Stimulated activated CD8-positive, alpha-beta memory T cell treated with anti-CD3 and anti-CD28 coated beads, Interleukin-15, amount 100 ng/mL, for 48 hours (primary cell): ENCODE results near the gene CEP290.
"Not testable (repeated sequence)": the region's sequence is repeated elsewhere in the genome, so short reads cannot be mapped to it uniquely, and the experiment has no call there.

Experiments
- DNase-seq, 2 donors: peaks; one replicate each; pipeline ENCODE4 v3.0.0-alpha.2; 2020; ENCODE audit warnings: low read depth in 2 of 2

The CEP290 gene

GRCh38 chr12:88142610-88142991 is 713 bp upstream of the CEP290 start:
- peak in 1 of 2 donors; percentile 3 for DNase-seq

- DNase-seq = no peak
Observed at GRCh38 chr12:88141425-88141773, 489 bp downstream of the CEP290 start.

GRCh38 chr12:88139711-88140110 is 2.2 kb downstream of the CEP290 start:
- not testable (repeated sequence) for DNase-seq

- DNase-seq = not testable (repeated sequence)
Observed at GRCh38 chr12:88133181-88133580, 8.7 kb downstream of the CEP290 start.

- no peak for DNase-seq
Observed at GRCh38 chr12:88132392-88132791, 9.5 kb downstream of the CEP290 start.

- no peak for DNase-seq
Observed at GRCh38 chr12:88127855-88128254, 14.0 kb downstream of the CEP290 start.

- no peak for DNase-seq
Observed at GRCh38 chr12:88127099-88127498, 14.8 kb downstream of the CEP290 start.

- DNase-seq = no peak
Observed at GRCh38 chr12:88122666-88123065, 19.2 kb downstream of the CEP290 start.

- no peak for DNase-seq
Observed at GRCh38 chr12:88113871-88114270, 28.0 kb downstream of the CEP290 start.

GRCh38 chr12:88111074-88111652 is 30.7 kb downstream of the CEP290 start:
- no peak for DNase-seq

- DNase-seq = no peak
Observed at GRCh38 chr12:88108021-88108420, 33.9 kb downstream of the CEP290 start.

GRCh38 chr12:88093573-88093972 is 48.3 kb downstream of the CEP290 start:
- no peak for DNase-seq

- no peak for DNase-seq
Observed at GRCh38 chr12:88092771-88093170, 49.1 kb downstream of the CEP290 start.

- DNase-seq = no peak
Observed at GRCh38 chr12:88084210-88084609, 57.7 kb downstream of the CEP290 start.

- no peak for DNase-seq
Observed at GRCh38 chr12:88083634-88084033, 58.3 kb downstream of the CEP290 start.

GRCh38 chr12:88081247-88081646 is 60.6 kb downstream of the CEP290 start:
- DNase-seq = no peak

- DNase-seq = no peak
Observed at GRCh38 chr12:88067301-88067700, 74.6 kb downstream of the CEP290 start.

- no peak for DNase-seq
Observed at GRCh38 chr12:88063375-88063774, 78.5 kb downstream of the CEP290 start.

GRCh38 chr12:88062474-88062873 is 79.4 kb downstream of the CEP290 start:
- DNase-seq = no peak

- no peak for DNase-seq
Observed at GRCh38 chr12:88058719-88059077, 83.2 kb downstream of the CEP290 start.

GRCh38 chr12:88057994-88058718 is 83.7 kb downstream of the CEP290 start:
- no peak for DNase-seq

GRCh38 chr12:88056571-88056970 is 85.3 kb downstream of the CEP290 start:
- DNase-seq = no peak

- DNase-seq = no peak
Observed at GRCh38 chr12:88052686-88053085, 89.2 kb downstream of the CEP290 start.

GRCh38 chr12:88044035-88044434 is 97.9 kb downstream of the CEP290 start:
- no peak for DNase-seq
